GM19099 (cell line): Measurements from ENCODE around the gene TLE3.

Experiments
- POLR2A ChIP-seq: IDR thresholded peaks from 3 replicates; pipeline ENCODE4 v1.6.1; 2011; ENCODE audit warnings: low read depth; ENCODE audit not compliant: insufficient read length; ENCODE audit errors: extremely low read depth

TLE3 gene

GRCh38 chr15:70093481-70094319 is 4.0 kb downstream of the TLE3 start:
- no peak for TF ChIP-seq POLR2A

GRCh38 chr15:70093070-70093469 is 4.6 kb downstream of the TLE3 start:
- no peak for TF ChIP-seq POLR2A

GRCh38 chr15:70092464-70093027 is 5.2 kb downstream of the TLE3 start:
- no peak for TF ChIP-seq POLR2A

- no peak for TF ChIP-seq POLR2A
Observed at GRCh38 chr15:70091726-70092463, 5.8 kb downstream of the TLE3 start.

GRCh38 chr15:70090436-70091296 is 7.1 kb downstream of the TLE3 start:
- no peak for TF ChIP-seq POLR2A

- TF ChIP-seq POLR2A: no peak
Observed at GRCh38 chr15:70089692-70089971, 8.1 kb downstream of the TLE3 start.

- no peak for TF ChIP-seq POLR2A
Observed at GRCh38 chr15:70088887-70089691, 8.6 kb downstream of the TLE3 start.

GRCh38 chr15:70088455-70088854 is 9.3 kb downstream of the TLE3 start:
- TF ChIP-seq POLR2A: no peak

- no peak for TF ChIP-seq POLR2A
Observed at GRCh38 chr15:70087708-70088352, 9.9 kb downstream of the TLE3 start.

- TF ChIP-seq POLR2A: no peak
Observed at GRCh38 chr15:70086636-70087035, 11.1 kb downstream of the TLE3 start.

GRCh38 chr15:70084461-70084860 is 13.3 kb downstream of the TLE3 start:
- no peak for TF ChIP-seq POLR2A

- TF ChIP-seq POLR2A: no peak
Observed at GRCh38 chr15:70083946-70084345, 13.8 kb downstream of the TLE3 start.

GRCh38 chr15:70083418-70083817 is 14.3 kb downstream of the TLE3 start:
- TF ChIP-seq POLR2A: no peak
